ENCODE measurements around the gene ANK3.

- TF ChIP-seq, protein P1, sequence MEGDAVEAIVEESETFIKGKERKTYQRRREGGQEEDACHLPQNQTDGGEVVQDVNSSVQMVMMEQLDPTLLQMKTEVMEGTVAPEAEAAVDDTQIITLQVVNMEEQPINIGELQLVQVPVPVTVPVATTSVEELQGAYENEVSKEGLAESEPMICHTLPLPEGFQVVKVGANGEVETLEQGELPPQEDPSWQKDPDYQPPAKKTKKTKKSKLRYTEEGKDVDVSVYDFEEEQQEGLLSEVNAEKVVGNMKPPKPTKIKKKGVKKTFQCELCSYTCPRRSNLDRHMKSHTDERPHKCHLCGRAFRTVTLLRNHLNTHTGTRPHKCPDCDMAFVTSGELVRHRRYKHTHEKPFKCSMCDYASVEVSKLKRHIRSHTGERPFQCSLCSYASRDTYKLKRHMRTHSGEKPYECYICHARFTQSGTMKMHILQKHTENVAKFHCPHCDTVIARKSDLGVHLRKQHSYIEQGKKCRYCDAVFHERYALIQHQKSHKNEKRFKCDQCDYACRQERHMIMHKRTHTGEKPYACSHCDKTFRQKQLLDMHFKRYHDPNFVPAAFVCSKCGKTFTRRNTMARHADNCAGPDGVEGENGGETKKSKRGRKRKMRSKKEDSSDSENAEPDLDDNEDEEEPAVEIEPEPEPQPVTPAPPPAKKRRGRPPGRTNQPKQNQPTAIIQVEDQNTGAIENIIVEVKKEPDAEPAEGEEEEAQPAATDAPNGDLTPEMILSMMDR (IDR thresholded peaks at IDR 0.05 in 2 of 3, conservative IDR thresholded peaks at IDR 0.05 in 1 of 3; ENCODE audit: borderline replicate concordance in 1 of 3, insufficient read depth in 1 of 3, low read depth in 2 of 3, low read length in 2 of 3), result no peak
- TF ChIP-seq EGR1 (IDR thresholded peaks at IDR 0.05; ENCODE audit: low read depth) (no peak), CBX3 (IDR thresholded peaks at IDR 0.05; ENCODE audit: low read depth) (no peak), ZNF274 (IDR thresholded peaks at IDR 0.05; ENCODE audit: low read depth, low read length) (no peak)
Measured at GRCh38 chr10:60194421-60194820, 195.3 kb downstream of the ANK3 start.
